ENCODE measurements around the gene MYT1.

DNA sequence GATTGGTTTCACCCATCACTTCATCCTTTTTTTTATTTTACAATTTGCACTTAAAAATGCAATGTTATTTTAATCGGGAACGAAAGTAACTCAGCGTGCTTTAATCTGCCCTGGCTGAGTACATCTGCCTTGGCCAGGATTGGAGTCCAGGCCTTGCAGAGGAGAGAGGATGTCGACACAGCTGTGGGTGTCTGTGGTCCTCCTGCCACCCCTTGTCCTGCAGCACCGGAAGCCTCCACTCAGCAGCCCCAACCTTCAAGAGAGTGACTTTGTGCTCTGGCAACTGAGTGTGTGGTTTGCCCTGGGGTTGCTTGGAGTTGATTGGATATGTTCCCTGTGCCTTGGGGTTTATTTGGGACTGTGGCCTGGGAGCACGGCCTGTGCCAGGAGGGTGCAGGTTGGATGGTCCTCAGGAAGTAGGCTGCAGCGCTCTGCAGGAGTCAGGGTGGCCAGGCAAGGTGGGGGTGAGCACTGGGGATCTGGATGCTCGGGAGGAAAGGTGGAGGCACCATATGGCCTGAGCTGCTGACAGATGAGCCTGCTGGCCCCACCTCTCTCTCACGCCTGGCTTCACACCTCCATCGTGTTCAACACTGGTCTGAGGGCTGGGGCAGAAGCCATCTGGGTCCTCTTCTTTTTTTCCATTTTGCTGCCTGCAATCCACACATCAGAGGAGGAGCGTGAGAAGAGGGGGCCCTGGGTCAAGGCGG lies 4.3 kb downstream of the MYT1 start:
- TF ChIP-seq BCL11A (IDR thresholded peaks at IDR 0.05; ENCODE audit: low read depth in 2 of 2, low read length in 2 of 2) (no peak), KDM1A (IDR thresholded peaks at IDR 0.05; ENCODE audit: borderline replicate concordance, low read length) (no peak), EGR1 (IDR thresholded peaks at IDR 0.05; ENCODE audit: borderline replicate concordance, low read depth, low read length) (no peak), BACH1 (IDR thresholded peaks at IDR 0.05; ENCODE audit: low read length) (no peak), EZH2 (IDR thresholded peaks at IDR 0.05; ENCODE audit: low read depth, low read length, severe bottlenecking) (no peak), RFX5 (IDR thresholded peaks at IDR 0.05; ENCODE audit: borderline replicate concordance, low read depth, low read length) (no peak), POLR2A (IDR thresholded peaks at IDR 0.05; ENCODE audit: control extremely low read depth in 1 of 2, low read depth in 2 of 2, low read length in 2 of 2) (no peak), BRCA1 (IDR thresholded peaks at IDR 0.05; ENCODE audit: low read depth, low read length) (no peak), TCF12 (IDR thresholded peaks at IDR 0.05; ENCODE audit: low read depth, low read length) (no peak), SIRT6 (IDR thresholded peaks at IDR 0.05; ENCODE audit: low read length) (no peak)
- TF ChIP-seq, protein P1, sequence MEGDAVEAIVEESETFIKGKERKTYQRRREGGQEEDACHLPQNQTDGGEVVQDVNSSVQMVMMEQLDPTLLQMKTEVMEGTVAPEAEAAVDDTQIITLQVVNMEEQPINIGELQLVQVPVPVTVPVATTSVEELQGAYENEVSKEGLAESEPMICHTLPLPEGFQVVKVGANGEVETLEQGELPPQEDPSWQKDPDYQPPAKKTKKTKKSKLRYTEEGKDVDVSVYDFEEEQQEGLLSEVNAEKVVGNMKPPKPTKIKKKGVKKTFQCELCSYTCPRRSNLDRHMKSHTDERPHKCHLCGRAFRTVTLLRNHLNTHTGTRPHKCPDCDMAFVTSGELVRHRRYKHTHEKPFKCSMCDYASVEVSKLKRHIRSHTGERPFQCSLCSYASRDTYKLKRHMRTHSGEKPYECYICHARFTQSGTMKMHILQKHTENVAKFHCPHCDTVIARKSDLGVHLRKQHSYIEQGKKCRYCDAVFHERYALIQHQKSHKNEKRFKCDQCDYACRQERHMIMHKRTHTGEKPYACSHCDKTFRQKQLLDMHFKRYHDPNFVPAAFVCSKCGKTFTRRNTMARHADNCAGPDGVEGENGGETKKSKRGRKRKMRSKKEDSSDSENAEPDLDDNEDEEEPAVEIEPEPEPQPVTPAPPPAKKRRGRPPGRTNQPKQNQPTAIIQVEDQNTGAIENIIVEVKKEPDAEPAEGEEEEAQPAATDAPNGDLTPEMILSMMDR (IDR thresholded peaks at IDR 0.05; ENCODE audit: control extremely low read depth in 1 of 3, insufficient read depth in 1 of 3, low read depth in 1 of 3, low read length in 3 of 3) = no peak
- TF ChIP-seq, protein P2, sequence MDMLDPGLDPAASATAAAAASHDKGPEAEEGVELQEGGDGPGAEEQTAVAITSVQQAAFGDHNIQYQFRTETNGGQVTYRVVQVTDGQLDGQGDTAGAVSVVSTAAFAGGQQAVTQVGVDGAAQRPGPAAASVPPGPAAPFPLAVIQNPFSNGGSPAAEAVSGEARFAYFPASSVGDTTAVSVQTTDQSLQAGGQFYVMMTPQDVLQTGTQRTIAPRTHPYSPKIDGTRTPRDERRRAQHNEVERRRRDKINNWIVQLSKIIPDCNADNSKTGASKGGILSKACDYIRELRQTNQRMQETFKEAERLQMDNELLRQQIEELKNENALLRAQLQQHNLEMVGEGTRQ (IDR thresholded peaks at IDR 0.05; ENCODE audit: low read length) = no peak

Measured in H1 (cell line).